DMS153 (cell line): ENCODE measurements around the gene IGSF21.
A peak's percentile ranks its signal among the peaks of the same experiment; 100 is the strongest.

Experiments used
- DNase-seq: peaks from one replicate; lab custom pipeline; 2025; lab: John Stamatoyannopoulos, UW

The IGSF21 gene

DNA sequence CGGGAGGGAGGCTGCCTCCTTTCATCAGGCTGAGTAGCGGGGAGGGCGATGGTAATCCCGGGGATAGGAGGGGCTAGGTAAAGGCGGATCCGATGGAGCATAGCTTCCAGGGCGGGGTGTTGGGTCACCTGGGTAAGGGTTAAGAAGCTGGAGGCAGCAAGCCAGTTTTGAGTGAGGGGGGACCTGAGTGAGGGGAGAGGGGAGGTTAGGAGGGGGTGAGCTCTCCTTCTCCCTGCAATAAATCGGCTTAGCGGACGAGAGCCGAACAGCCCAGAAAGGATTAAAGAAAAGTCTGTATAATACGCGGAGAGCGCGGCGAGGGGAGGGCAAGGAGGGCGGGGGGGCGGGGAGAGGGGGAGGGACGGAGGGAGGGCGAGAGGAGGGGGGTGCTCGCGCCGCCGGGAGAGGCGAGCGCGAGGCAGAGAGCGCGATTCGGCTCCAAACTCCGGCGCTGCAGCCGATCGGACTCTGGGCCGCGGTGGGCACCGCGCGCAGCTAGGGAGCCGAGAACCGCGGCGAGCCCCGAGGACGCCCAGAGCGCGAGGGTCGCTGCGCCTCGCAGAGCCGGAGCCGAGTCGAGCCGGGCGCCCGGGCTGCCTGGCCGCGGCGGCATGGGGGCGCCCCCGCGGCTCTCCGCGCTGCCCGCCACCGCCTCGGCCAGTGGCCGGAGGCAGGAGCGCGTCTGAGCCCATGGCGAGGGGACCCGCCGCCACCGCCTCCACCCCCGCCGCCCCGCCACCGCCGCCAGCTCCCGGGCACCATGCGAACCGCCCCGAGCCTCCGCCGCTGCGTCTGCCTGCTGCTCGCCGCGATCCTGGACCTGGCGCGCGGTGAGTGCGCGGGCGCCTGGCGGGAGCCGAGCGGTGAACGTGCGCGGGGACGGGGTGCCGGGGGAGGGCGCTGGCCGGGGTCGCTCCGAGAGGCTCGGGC is at the start of gene IGSF21:
IGSF21 (plus strand) TSS at position 430 of the 930 bp plus-strand sequence; CDS start at position 761, 331 bp downstream.
- peak; percentile 43 for DNase-seq

- no peak for DNase-seq
Measured at GRCh38 chr1:18058206-18058921, 49.2 kb upstream of the IGSF21 start.

GRCh38 chr1:18058981-18059605 is 48.5 kb upstream of the IGSF21 start:
- no peak for DNase-seq

DNA sequence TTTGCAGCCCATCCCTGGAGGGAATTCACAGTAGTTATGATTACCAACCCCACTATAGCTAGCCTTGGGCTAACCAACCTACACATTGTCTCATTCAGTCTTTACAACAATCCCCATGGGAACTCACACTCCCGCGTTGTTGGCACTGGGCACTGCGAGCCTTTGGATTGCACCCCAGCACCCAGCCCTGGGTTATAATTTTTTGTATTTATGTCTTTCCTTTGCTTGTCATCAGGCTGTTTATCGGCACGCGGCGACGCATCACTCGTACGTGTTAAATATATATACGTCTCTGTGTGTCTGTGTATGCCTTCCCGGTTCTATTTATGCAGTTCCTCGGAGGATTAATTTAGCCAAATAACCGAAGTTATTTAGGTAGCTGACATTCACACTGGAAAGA is 47.2 kb upstream of the IGSF21 start:
- peak; percentile 35 for DNase-seq

DNA sequence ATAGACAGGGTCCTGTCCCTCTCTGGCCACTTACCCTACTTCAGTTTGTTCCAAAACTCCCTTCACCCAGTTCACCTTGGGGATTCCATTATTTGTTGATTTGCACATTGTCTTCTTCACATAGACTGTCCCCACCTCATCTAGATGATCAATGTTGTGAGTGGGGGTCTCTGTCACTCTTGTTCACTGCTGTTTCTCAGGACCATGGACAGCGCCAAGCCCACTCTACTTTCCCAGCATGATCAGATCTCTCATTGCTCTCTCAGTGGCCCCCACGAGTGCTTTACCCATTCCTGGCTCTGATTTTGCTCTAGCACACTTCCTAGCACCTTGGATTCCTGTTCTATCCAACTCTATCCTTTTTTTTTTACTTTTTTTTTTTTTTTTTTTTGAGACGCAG is 45.4 kb upstream of the IGSF21 start:
- DNase-seq, result no peak

- DNase-seq, result peak; percentile 26
Measured at GRCh38 chr1:18064534-18064933, 43.1 kb upstream of the IGSF21 start.

GRCh38 chr1:18066576-18066975 is 41.0 kb upstream of the IGSF21 start:
- DNase-seq, result no peak

- no peak for DNase-seq
Measured at GRCh38 chr1:18069903-18070302, 37.7 kb upstream of the IGSF21 start.

DNA sequence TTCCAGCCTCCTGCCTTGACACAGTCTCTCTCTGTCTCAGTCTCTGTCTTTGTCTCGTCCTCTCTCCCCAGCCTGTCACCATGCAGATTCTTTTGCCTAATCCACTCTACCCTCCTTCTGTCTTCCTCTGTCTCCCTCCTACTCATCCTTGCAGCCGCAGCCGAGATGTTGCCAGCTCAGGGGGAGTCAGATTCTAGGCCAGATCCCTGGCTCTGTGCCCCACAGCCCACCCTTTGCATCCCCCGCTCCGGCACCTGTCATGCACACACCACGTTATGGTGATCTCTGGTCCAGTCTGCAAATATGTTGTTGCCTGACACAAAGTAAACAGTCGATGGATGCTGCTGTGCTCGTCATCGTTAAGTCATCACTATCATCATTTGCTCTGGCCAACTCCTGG is 35.5 kb upstream of the IGSF21 start:
- DNase-seq, result no peak

DNA sequence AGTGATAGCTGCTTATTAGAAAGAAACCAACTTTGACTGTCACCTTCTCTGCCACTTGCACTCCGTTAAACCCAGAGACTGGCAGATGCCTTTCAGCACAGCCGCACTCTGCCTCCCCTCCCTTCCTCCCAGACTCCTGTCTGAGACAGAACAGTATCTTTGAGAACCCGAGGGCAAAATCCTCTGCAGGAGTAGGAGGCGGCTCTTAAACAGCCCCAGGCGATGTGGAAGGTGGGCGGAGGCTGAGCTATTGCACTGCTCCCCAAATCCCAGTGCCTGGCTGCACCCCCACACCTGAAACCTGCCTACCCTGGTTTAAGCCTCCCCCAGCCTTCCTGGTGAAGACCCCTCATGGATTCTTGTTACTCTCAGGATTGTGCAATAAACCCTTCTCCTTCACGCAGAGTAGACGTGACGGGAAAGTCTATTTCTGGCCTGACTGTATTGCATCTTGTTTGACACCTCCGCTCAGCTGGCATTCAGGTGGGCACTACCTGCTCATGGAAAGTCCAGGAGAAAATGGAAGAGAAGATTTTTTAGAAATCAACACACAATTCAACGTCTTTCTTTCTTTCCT is 34.4 kb upstream of the IGSF21 start:
- DNase-seq, result no peak

DNA sequence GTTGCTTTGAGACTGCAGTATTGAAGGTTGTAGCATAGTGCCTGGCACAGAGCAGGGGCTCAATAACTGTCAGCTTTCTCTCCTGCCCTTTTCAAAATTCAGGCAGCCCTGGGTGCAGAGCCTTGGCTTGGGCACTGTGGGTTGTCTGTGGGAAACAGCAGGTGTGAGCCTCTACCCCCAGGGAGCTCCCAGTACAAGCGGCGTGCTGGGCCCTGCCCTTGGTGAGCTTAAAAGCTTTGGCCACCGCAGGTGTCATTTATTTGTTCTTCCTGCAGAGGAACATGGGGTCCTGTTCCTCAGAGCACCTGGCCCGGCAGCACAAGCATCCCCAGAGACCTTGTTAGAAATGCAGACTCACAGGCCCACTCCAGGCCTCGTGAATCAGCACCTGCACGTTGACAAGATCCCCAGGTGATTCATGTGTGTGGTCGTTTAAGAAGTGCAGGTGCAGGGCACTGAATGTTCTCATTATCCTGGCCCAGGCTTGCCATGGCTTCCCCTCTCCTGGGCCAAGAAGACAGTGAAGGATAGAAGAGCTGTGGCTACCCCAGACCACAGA is 29.9 kb upstream of the IGSF21 start:
- peak; percentile 99 for DNase-seq

- peak; percentile 49 for DNase-seq
Measured at GRCh38 chr1:18079941-18080735, 27.5 kb upstream of the IGSF21 start.

- no peak for DNase-seq
Measured at GRCh38 chr1:18085387-18086074, 22.1 kb upstream of the IGSF21 start.

- DNase-seq, result no peak
Measured at GRCh38 chr1:18088077-18088594, 19.5 kb upstream of the IGSF21 start.

GRCh38 chr1:18089488-18089887 is 18.1 kb upstream of the IGSF21 start:
- DNase-seq, result no peak

GRCh38 chr1:18090636-18091035 is 17.0 kb upstream of the IGSF21 start:
- peak; percentile 80 for DNase-seq

DNA sequence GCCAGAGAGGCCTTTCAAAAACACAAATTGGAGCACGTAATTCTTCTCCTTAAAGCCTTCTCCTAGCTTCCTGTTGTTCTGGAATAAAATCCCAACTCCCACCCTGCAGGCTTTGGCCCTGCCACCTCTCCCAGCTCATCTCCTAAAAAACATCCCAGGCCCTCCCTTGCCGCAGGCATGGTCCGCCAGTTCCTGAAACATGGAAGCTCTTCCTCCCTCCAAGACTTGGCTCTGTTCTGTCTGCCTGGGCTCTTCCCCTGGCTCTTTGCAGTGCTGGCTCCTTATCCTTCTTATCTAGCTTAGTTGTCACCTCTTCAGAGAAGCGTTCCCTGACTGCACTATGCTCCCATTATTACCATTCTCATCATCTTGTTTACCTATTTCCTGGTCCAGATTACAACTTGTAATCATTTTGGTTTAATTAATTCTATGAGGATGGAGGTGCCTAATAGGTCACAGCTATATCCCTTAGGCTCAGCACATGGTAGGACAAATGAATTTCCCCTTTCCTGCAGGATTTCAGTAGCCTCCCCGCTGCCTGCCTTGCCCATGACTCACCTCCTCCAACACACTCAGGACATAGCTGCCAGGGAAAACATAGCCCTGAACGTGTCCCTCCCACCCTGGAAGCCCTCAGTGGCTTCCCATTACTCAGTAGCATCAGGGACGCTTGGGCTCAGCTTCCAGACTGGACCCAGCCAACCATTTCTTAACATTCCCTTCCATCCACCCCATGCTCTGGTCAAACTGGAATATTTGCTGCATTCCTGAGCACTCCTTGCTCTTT is 15.7 kb upstream of the IGSF21 start:
- DNase-seq, result no peak

GRCh38 chr1:18093193-18093592 is 14.4 kb upstream of the IGSF21 start:
- DNase-seq, result no peak

DNA sequence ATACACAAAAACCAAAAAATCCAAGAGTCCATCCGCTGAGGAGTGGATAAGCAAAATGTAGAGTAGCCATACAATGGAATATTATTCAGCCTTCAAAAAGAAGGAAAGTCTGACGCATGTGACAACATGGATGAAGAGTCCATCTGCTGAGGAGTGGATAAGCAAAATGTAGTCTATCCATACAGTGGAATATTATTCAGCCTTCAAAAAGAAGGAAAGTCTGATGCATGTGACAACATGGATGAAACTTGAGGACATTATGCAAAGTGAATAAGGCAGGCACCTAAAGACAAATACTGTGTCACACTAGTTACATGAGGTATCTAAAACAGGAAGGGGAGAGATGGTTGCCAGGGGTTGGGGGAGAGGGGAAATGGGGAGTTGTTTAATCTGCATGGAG is 14.0 kb upstream of the IGSF21 start:
- no peak for DNase-seq
